HUES64 (cell line): ENCODE measurements around the gene UNC5CL.

Source experiments
- H3K27ac ChIP-seq: 2 replicates; pipeline ENCODE4 v1.7.0; 2013; ENCODE audit warnings: low read depth, low read length, inconsistent platforms
- H3K27me3 ChIP-seq: 2 replicates; pipeline ENCODE4 v1.6.1; 2013; ENCODE audit warnings: mild to moderate bottlenecking, low read length; ENCODE audit not compliant: insufficient read depth
- H3K36me3 ChIP-seq: 2 replicates; pipeline ENCODE4 v1.6.1; 2013; ENCODE audit warnings: mild to moderate bottlenecking, low read length; ENCODE audit not compliant: insufficient read depth
- H3K4me1 ChIP-seq: 2 replicates; pipeline ENCODE4 v1.6.1; 2013; ENCODE audit warnings: mild to moderate bottlenecking, low read length, moderate library complexity; ENCODE audit not compliant: insufficient read depth
- H3K4me3 ChIP-seq: 2 replicates; pipeline ENCODE4 v1.5.1; 2013; ENCODE audit warnings: mild to moderate bottlenecking, low read length, moderate library complexity
- H3K9ac ChIP-seq: 2 replicates; pipeline ENCODE4 v1.6.1; 2013; ENCODE audit warnings: mild to moderate bottlenecking, low read depth, low read length
- H3K9me3 ChIP-seq: 2 replicates; pipeline ENCODE4 v1.6.1; 2013; ENCODE audit warnings: low read depth, low read length; ENCODE audit not compliant: insufficient read depth
- WGBS: fragments of 150-250, 120-280 bp; methylation state at CpG from one replicate; pipeline ENCODE4 v1.1.7; 2013; ENCODE audit warnings: missing lambda C conversion rate; 5-methylcytosine and 5-hydroxymethylcytosine counted together

UNC5CL gene

GRCh38 chr6:41036601-41037000 lies 2.4 kb downstream of the UNC5CL start:
- no peaks in the 10 kb centered on the region for H3K9me3 ChIP-seq
- no peak overlapping the region for H3K4me3 ChIP-seq
- no peak overlapping the region for H3K9ac ChIP-seq
- no peaks in the 10 kb centered on the region for H3K36me3 ChIP-seq
- H3K27ac ChIP-seq, result no peak overlapping the region
- H3K4me1 ChIP-seq, result peaks cover 4% of the 10 kb centered on the region; the same call in 1 of the 2 replicates
- WGBS, result 81% methylated on average over 2 of the region's 2 CpGs
- no peaks in the 10 kb centered on the region for H3K27me3 ChIP-seq

- no peaks in the 10 kb centered on the region for H3K27me3 ChIP-seq
- 86% methylated on average over 1 of the region's 3 CpGs for WGBS
- no peaks in the 10 kb centered on the region for H3K36me3 ChIP-seq
- H3K4me1 ChIP-seq, result peaks cover 4% of the 10 kb centered on the region; the same call in 1 of the 2 replicates
- H3K9me3 ChIP-seq, result no peaks in the 10 kb centered on the region
- no peak overlapping the region for H3K4me3 ChIP-seq
- H3K9ac ChIP-seq, result no peak overlapping the region
- H3K27ac ChIP-seq, result no peak overlapping the region
Observed at GRCh38 chr6:41036186-41036585, 2.8 kb downstream of the UNC5CL start.

GRCh38 chr6:41033776-41034175 lies 5.2 kb downstream of the UNC5CL start:
- H3K36me3 ChIP-seq, result no peaks in the 10 kb centered on the region
- 94% methylated on average over 13 of the region's 13 CpGs for WGBS
- H3K27me3 ChIP-seq, result no peaks in the 10 kb centered on the region
- no peak overlapping the region for H3K27ac ChIP-seq
- no peaks in the 10 kb centered on the region for H3K9me3 ChIP-seq
- peaks cover 8% of the 10 kb centered on the region for H3K4me1 ChIP-seq
- no peak overlapping the region for H3K9ac ChIP-seq
- H3K4me3 ChIP-seq, result no peak overlapping the region

- H3K27me3 ChIP-seq, result no peaks in the 10 kb centered on the region
Observed at GRCh38 chr6:41032830-41033229, 6.2 kb downstream of the UNC5CL start.

GRCh38 chr6:41028561-41029412 lies 10.2 kb downstream of the UNC5CL start:
- H3K4me3 ChIP-seq, result peak overlapping the region; percentile 58
- no peaks in the 10 kb centered on the region for H3K27me3 ChIP-seq
- H3K4me1 ChIP-seq, result peaks cover 31% of the 10 kb centered on the region
- H3K9ac ChIP-seq, result peak overlapping the region; percentile 75
- H3K36me3 ChIP-seq, result no peaks in the 10 kb centered on the region; the same call in 1 of the 2 replicates
- peak overlapping the region; percentile 45; the same call in 1 of the 2 replicates for H3K27ac ChIP-seq
- 36% methylated on average over 13 of the region's 13 CpGs for WGBS
- no peaks in the 10 kb centered on the region for H3K9me3 ChIP-seq

More at GRCh38 chr6:41032830-41033229, 6.2 kb downstream of the UNC5CL start:
- Histone ChIP-seq H3K9me3 (no peaks in the 10 kb centered on the region), H3K36me3 (no peaks in the 10 kb centered on the region), H3K4me3 (no peak overlapping the region), H3K4me1 (peaks cover 11% of the 10 kb centered on the region), H3K9ac (no peak overlapping the region), H3K27ac (no peak overlapping the region)
- 96% methylated on average over 15 of the region's 15 CpGs for WGBS

- Histone ChIP-seq H3K36me3 (no peaks in the 10 kb centered on the region; the same call in 1 of the 2 replicates), H3K9ac (peak overlapping the region; percentile 75), H3K4me3 (peak overlapping the region; percentile 58), H3K4me1 (peaks cover 31% of the 10 kb centered on the region), H3K27me3 (no peaks in the 10 kb centered on the region), H3K27ac (peak overlapping the region; percentile 45; the same call in 1 of the 2 replicates), H3K9me3 (no peaks in the 10 kb centered on the region)
- WGBS, result 2% methylated on average over 45 of the region's 45 CpGs
Observed at GRCh38 chr6:41027799-41028560, 11.0 kb downstream of the UNC5CL start.

GRCh38 chr6:41027241-41027640 lies 11.8 kb downstream of the UNC5CL start:
- Histone ChIP-seq H3K27me3 (no peaks in the 10 kb centered on the region), H3K36me3 (no peaks in the 10 kb centered on the region; the same call in 1 of the 2 replicates), H3K4me3 (peak overlapping the region; percentile 58), H3K27ac (no peak overlapping the region), H3K9me3 (no peaks in the 10 kb centered on the region), H3K4me1 (peaks cover 31% of the 10 kb centered on the region), H3K9ac (peak overlapping the region; percentile 67)
- 27% methylated on average over 4 of the region's 4 CpGs for WGBS

GRCh38 chr6:41025966-41026530 lies 13.0 kb downstream of the UNC5CL start:
- Histone ChIP-seq H3K36me3 (no peaks in the 10 kb centered on the region; the same call in 1 of the 2 replicates), H3K27me3 (no peaks in the 10 kb centered on the region), H3K9me3 (no peaks in the 10 kb centered on the region), H3K9ac (no peak overlapping the region), H3K4me3 (no peak overlapping the region), H3K4me1 (peaks cover 31% of the 10 kb centered on the region), H3K27ac (no peak overlapping the region)
- WGBS, result 89% methylated on average over 3 of the region's 3 CpGs

- Histone ChIP-seq H3K4me1 (peaks cover 19% of the 10 kb centered on the region), H3K9ac (no peak overlapping the region), H3K27ac (no peak overlapping the region), H3K36me3 (no peaks in the 10 kb centered on the region; the same call in 1 of the 2 replicates), H3K27me3 (no peaks in the 10 kb centered on the region), H3K9me3 (no peaks in the 10 kb centered on the region), H3K4me3 (no peak overlapping the region)
- WGBS, result 92% methylated on average over 3 of the region's 3 CpGs
Observed at GRCh38 chr6:41023114-41023513, 15.9 kb downstream of the UNC5CL start.

- Histone ChIP-seq H3K27ac (no peak overlapping the region), H3K9me3 (no peaks in the 10 kb centered on the region), H3K4me3 (no peak overlapping the region), H3K9ac (no peak overlapping the region), H3K4me1 (peaks cover 17% of the 10 kb centered on the region), H3K27me3 (no peaks in the 10 kb centered on the region), H3K36me3 (no peaks in the 10 kb centered on the region; the same call in 1 of the 2 replicates)
Observed at GRCh38 chr6:41022294-41022693, 16.7 kb downstream of the UNC5CL start.

- Histone ChIP-seq H3K9ac (no peak overlapping the region), H3K4me1 (peaks cover 13% of the 10 kb centered on the region; the same call in 1 of the 2 replicates), H3K27me3 (no peaks in the 10 kb centered on the region), H3K4me3 (no peak overlapping the region), H3K9me3 (no peaks in the 10 kb centered on the region), H3K36me3 (no peaks in the 10 kb centered on the region; the same call in 1 of the 2 replicates), H3K27ac (no peak overlapping the region)
- WGBS, result 93% methylated on average over 3 of the region's 3 CpGs
Observed at GRCh38 chr6:41021832-41022231, 17.2 kb downstream of the UNC5CL start.
